T-cell (primary cell): ENCODE measurements around the gene PPP2R2B. TPM values are rescaled to one million over a fixed set of nuclear protein-coding genes. Genes with fewer than 3 reads are reported as not detected.

ENCODE experiments used
- ATAC-seq, 4 experiments: fragments of 200-7000 bp in 3 of 4; fragments of 150-1000 bp in 1 of 4; cut with Tn5 transposase; replicated peaks in 1 of 4; 1 replicate in 3 of 4; 2 replicates in 1 of 4; pipeline ENCODE4 v1.10.0; 2021; ENCODE audit warnings: moderate library complexity in 3 of 4, mild to moderate bottlenecking in 2 of 4, moderate number of reproducible peaks in 1 of 4
- CTCF ChIA-PET, 2 donors: fragments of 300-600 bp; sonication (Branson Sonifier 250); formaldehyde crosslinking; loops; one replicate each; lab custom pipeline; 2022; ENCODE audit warnings: antibody characterized with exemption in 2 of 2; lab: Charles Lee
- POLR2A ChIA-PET, 2 donors: fragments of 300-600 bp; sonication (Branson Sonifier 250); formaldehyde crosslinking; loops; one replicate each; lab custom pipeline; 2022; ENCODE audit warnings: antibody characterized with exemption in 2 of 2; lab: Charles Lee
- DNase-seq, 35 experiments: peaks; one replicate each; pipeline versions ENCODE4 v3.0.0 to v3.0.0-alpha.2; 2013 to 2023
- H3K27ac ChIP-seq: one replicate; pipeline ENCODE4 v1.5.1; 2013; ENCODE audit warnings: low read length
- H3K27me3 ChIP-seq, 2 experiments: replicated peaks in 1 of 2; 1 replicate in 1 of 2; 2 replicates in 1 of 2; pipeline versions ENCODE4 v1.6.1 to v1.7.0; 2013; ENCODE audit warnings: low read length in 1 of 2, mixed read lengths in 1 of 2; ENCODE audit not compliant: control insufficient read depth in 2 of 2, insufficient read depth in 2 of 2; ENCODE audit errors: extremely low read depth in 1 of 2
- H3K36me3 ChIP-seq, 2 donors: 1 replicate in 1 of 2; 2 replicates in 1 of 2; pipeline versions ENCODE4 v1.6.1 to v1.7.0; 2013; ENCODE audit warnings: low read length in 1 of 2; ENCODE audit not compliant: control insufficient read depth in 2 of 2, insufficient read depth in 1 of 2; ENCODE audit errors: extremely low read depth in 1 of 2
- H3K4me1 ChIP-seq, 2 experiments: 1 replicate in 1 of 2; 2 replicates in 1 of 2; pipeline versions ENCODE4 v1.6.1 to v1.7.0; 2013; ENCODE audit warnings: low read length in 2 of 2, mixed read lengths in 1 of 2; ENCODE audit not compliant: insufficient read depth in 2 of 2, control insufficient read depth in 1 of 2; ENCODE audit errors: extremely low read depth in 1 of 2
- H3K4me3 ChIP-seq, 2 donors: 1 replicate in 1 of 2; 2 replicates in 1 of 2; pipeline versions ENCODE4 v1.5.1 to v1.7.0; 2013; ENCODE audit warnings: mild to moderate bottlenecking in 2 of 2, low read length in 1 of 2, moderate library complexity in 1 of 2; ENCODE audit not compliant: control insufficient read depth in 1 of 2; ENCODE audit errors: extremely low read depth in 1 of 2
- H3K9me3 ChIP-seq: 2 replicates; pipeline ENCODE4 v1.7.0; 2013
- H3K27ac Mint-ChIP-seq, 2 donors: one replicate each; pipeline ENCODE4 v1.8.0; 2020 to 2021; ENCODE audit warnings: mild to moderate bottlenecking in 2 of 2, mixed read lengths in 2 of 2
- H3K27me3 Mint-ChIP-seq, 2 donors: one replicate each; pipeline ENCODE4 v1.8.0; 2021 to 2022; ENCODE audit warnings: mixed read lengths in 2 of 2
- H3K36me3 Mint-ChIP-seq: one replicate; pipeline ENCODE4 v1.8.0; 2021; ENCODE audit warnings: mixed read lengths
- H3K4me1 Mint-ChIP-seq, 3 donors: one replicate each; pipeline ENCODE4 v1.8.0; 2020 to 2022; ENCODE audit warnings: mixed read lengths in 3 of 3, mild to moderate bottlenecking in 1 of 3
- H3K4me3 Mint-ChIP-seq, 3 donors: one replicate each; pipeline ENCODE4 v1.8.0; 2020 to 2022; ENCODE audit warnings: mild to moderate bottlenecking in 3 of 3, mixed read lengths in 3 of 3, moderate library complexity in 3 of 3
- H3K9me3 Mint-ChIP-seq, 3 donors: one replicate each; pipeline ENCODE4 v1.8.0; 2020 to 2022; ENCODE audit warnings: mixed read lengths in 3 of 3
- WGBS: methylation state at CpG from one replicate; pipeline ENCODE4 v1.1.5; 2013; ENCODE audit warnings: missing lambda C conversion rate; ENCODE audit not compliant: insufficient coverage; 5-methylcytosine and 5-hydroxymethylcytosine counted together
- total RNA-seq, 35 experiments: library from RNA in 6 of 35; stranded (reverse) in 6 of 35; fragments of 120-200 nt in 1 of 35; gene quantifications; one replicate each; pipeline versions ENCODE4 v1.2.1 to v1.2.4 and lab custom pipeline; 2013 to 2026

The PPP2R2B gene
- total RNA-seq, 5 donors from 2014 or later (not counting 1 experiment from before 2014, with no cell fraction given): 1.5 to 10.6 (median 4.8) TPM

DNA sequence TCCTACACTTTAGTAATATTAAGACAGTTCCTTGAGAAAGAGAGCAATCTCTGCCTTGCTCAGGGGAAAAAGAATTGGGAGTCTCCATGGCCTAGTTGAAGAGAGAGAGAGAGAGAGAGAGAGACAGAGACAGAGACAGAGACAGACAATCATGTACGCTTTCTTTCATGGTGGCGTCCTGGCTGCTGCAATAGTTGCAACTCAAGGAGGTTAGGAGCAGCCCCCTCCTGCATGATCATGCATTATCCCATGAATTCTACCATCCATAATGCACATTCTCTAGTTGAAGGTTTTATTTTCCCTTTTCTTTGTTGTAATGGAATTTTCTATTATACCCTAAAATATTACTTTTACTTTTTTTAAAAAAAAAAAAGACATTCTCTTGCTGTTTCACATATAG, 50.7 kb downstream of the PPP2R2B start:
- Mint-ChIP-seq H3K27ac (no peak overlapping the region), H3K27me3 (no peaks in the 10 kb centered on the region), H3K36me3 (no peaks in the 10 kb centered on the region), H3K4me3 (no peak overlapping the region), H3K4me1 (no peaks in the 10 kb centered on the region), H3K9me3 (no peaks in the 10 kb centered on the region)
- no CpG with 5 or more reads among the region's 2 CpGs for WGBS
- Histone ChIP-seq H3K4me3 (no peak overlapping the region), H3K9me3 (no peaks in the 10 kb centered on the region), H3K27me3 (no peaks in the 10 kb centered on the region), H3K4me1 (no peaks in the 10 kb centered on the region), H3K27ac (no peak overlapping the region), H3K36me3 (no peaks in the 10 kb centered on the region)
- ChIA-PET POLR2A (no interaction called here), CTCF (no interaction called here)
- no peak for ATAC-seq
- no peak for DNase-seq

- H3K27ac ChIP-seq: no peak overlapping the region
- H3K36me3 ChIP-seq: no peaks in the 10 kb centered on the region
- ATAC-seq (no peak), DNase-seq (peak in 8 of 35 experiments; percentile 1 to 8 (median 2))
- Mint-ChIP-seq H3K27me3 (no peaks in the 10 kb centered on the region), H3K4me3 (no peak overlapping the region), H3K27ac (no peak overlapping the region), H3K4me1 (no peaks in the 10 kb centered on the region), H3K9me3 (no peaks in the 10 kb centered on the region), H3K36me3 (no peaks in the 10 kb centered on the region)
- CTCF ChIA-PET: no interaction called here
- no peak overlapping the region for H3K4me3 ChIP-seq
- H3K9me3 ChIP-seq: no peaks in the 10 kb centered on the region
- no peaks in the 10 kb centered on the region for H3K27me3 ChIP-seq
- 66% methylated on average over 5 of the region's 5 CpGs for WGBS
- H3K4me1 ChIP-seq: no peaks in the 10 kb centered on the region
- POLR2A ChIA-PET: no interaction called here
These were observed 53.5 kb downstream of the PPP2R2B start for GRCh38 chr5:146825033-146825432.

GRCh38 chr5:146821732-146822131, 56.8 kb downstream of the PPP2R2B start:
- POLR2A ChIA-PET: interaction anchor here in 1 of 2 donors (0.5 kb wide), 2 partner anchors 10 to 18 kb away, joined by 3 to 7 read pairs; no protein-coding TSS in a partner anchor

DNA sequence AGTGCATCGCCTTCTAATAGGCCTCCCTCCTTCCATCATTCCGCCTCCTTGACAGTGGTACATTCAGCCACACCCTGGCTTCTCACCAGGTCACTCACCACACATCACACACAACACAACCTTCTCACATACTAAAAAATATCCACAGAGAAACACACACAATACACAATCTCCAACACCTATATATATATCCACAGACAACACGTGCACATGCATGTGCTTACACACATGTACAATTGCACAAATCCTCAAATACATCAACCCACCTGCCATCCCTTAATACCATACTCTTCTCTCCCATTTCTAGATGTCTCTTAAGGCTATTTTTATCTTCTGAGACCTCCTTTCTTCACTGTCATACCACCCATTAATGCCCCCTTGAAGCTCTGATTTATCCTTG, 57.6 kb downstream of the PPP2R2B start:
- ChIA-PET POLR2A (no interaction called here), CTCF (no interaction called here)
- Mint-ChIP-seq H3K4me1 (peaks cover 0 to 3% (median 3%) of the 10 kb centered on the region in 3 donors), H3K27me3 (no peaks in the 10 kb centered on the region), H3K4me3 (no peak overlapping the region), H3K36me3 (no peaks in the 10 kb centered on the region), H3K27ac (no peak overlapping the region), H3K9me3 (no peaks in the 10 kb centered on the region)
- Histone ChIP-seq H3K4me3 (no peak overlapping the region), H3K4me1 (no peaks in the 10 kb centered on the region), H3K27me3 (no peaks in the 10 kb centered on the region), H3K36me3 (no peaks in the 10 kb centered on the region), H3K9me3 (no peaks in the 10 kb centered on the region), H3K27ac (no peak overlapping the region)
- 97% methylated on average over 3 of the region's 3 CpGs for WGBS
- ATAC-seq (no peak), DNase-seq (no peak)

More at GRCh38 chr5:146821732-146822131, 56.8 kb downstream of the PPP2R2B start:
- no peak overlapping the region for H3K27ac Mint-ChIP-seq
- H3K36me3 Mint-ChIP-seq: no peaks in the 10 kb centered on the region
- H3K4me3 Mint-ChIP-seq: no peak overlapping the region
- no peak for ATAC-seq
- no peak for DNase-seq
- H3K9me3 Mint-ChIP-seq: no peaks in the 10 kb centered on the region
- H3K4me1 Mint-ChIP-seq: peaks cover 0 to 2% (median 2%) of the 10 kb centered on the region in 3 donors
- CTCF ChIA-PET: interaction anchor here in 1 of 2 donors (0.6 kb wide), 2 partner anchors 12 to 100 kb away, joined by 3 to 4 read pairs; no protein-coding TSS in a partner anchor
- Histone ChIP-seq H3K36me3 (no peaks in the 10 kb centered on the region), H3K27me3 (no peaks in the 10 kb centered on the region), H3K27ac (no peak overlapping the region), H3K9me3 (no peaks in the 10 kb centered on the region), H3K4me3 (no peak overlapping the region), H3K4me1 (no peaks in the 10 kb centered on the region)
- no peaks in the 10 kb centered on the region for H3K27me3 Mint-ChIP-seq
- WGBS: no CpG with 5 or more reads among the region's 3 CpGs

DNA sequence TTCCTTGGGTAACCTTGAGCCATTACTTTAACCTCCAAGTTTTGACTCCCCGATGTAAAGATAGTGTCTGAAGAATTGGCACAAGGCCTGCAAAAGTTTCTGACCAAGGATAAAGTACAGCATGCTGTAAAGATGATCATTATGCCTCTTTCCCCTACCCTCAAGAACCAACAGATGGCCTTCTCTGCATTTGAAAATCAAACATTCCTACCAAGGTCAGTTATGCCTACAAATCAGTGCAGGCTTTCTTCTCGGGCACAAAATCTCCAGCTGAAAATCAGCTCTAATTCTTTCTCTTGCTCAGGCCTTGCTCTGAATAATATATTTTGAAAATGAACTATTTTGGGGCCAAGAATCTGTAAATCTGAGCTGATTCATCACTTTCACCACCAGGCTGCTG, 59.7 kb downstream of the PPP2R2B start:
- H3K36me3 Mint-ChIP-seq: no peaks in the 10 kb centered on the region
- no peak for ATAC-seq
- no peaks in the 10 kb centered on the region for H3K9me3 Mint-ChIP-seq
- Histone ChIP-seq H3K4me3 (no peak overlapping the region), H3K9me3 (no peaks in the 10 kb centered on the region), H3K27me3 (no peaks in the 10 kb centered on the region), H3K36me3 (no peaks in the 10 kb centered on the region), H3K27ac (no peak overlapping the region), H3K4me1 (no peaks in the 10 kb centered on the region)
- no peak for DNase-seq
- H3K4me3 Mint-ChIP-seq: no peak overlapping the region
- ChIA-PET CTCF (interaction anchor here in 1 of 2 donors (0.7 kb wide), 1 partner anchor 69 kb away, joined by 3 read pairs; no protein-coding TSS in a partner anchor), POLR2A (no interaction called here)
- WGBS: 80% methylated on average over 1 of the region's 2 CpGs
- H3K27ac Mint-ChIP-seq: no peak overlapping the region
- no peaks in the 10 kb centered on the region for H3K27me3 Mint-ChIP-seq
- peaks cover 1 to 17% (median 11%) of the 10 kb centered on the region in 3 donors for H3K4me1 Mint-ChIP-seq

DNA sequence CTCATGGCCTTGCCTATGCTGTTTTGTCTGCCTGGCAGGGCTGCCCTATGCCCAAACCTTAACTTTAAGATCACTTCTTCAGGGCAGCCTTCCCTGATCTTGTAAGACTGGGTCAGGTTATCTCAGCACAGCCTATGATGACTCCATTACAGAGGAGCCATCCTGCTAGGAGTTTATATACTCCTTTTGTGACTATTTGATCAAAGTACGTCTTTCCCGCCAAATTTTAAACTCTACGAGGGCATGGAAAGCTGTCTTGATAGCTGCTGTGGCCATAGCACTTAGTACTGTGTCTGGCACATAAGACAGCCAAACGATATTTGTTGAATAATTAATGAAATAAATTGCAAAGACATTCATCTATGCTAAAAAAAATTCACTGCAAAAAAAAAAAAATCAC, 60.6 kb downstream of the PPP2R2B start:
- Mint-ChIP-seq H3K27me3 (no peaks in the 10 kb centered on the region), H3K4me3 (no peak overlapping the region), H3K4me1 (peaks cover 6 to 20% (median 14%) of the 10 kb centered on the region in 3 donors), H3K9me3 (no peaks in the 10 kb centered on the region), H3K36me3 (no peaks in the 10 kb centered on the region), H3K27ac (no peak overlapping the region)
- Histone ChIP-seq H3K36me3 (no peaks in the 10 kb centered on the region), H3K4me1 (no peaks in the 10 kb centered on the region), H3K27me3 (no peaks in the 10 kb centered on the region), H3K9me3 (no peaks in the 10 kb centered on the region), H3K4me3 (no peak overlapping the region), H3K27ac (no peak overlapping the region)
- ATAC-seq: no peak
- WGBS: no CpG with 5 or more reads among the region's 4 CpGs
- ChIA-PET POLR2A (interaction anchor here in 1 of 2 donors (0.6 kb wide), 1 partner anchor 90 kb away, joined by 3 read pairs; no protein-coding TSS in a partner anchor), CTCF (interaction anchor here in 1 of 2 donors (0.7 kb wide), 1 partner anchor 156 kb away, joined by 3 read pairs; no protein-coding TSS in a partner anchor)
- DNase-seq: no peak
